Lung (tissue), 12 donors: Measurements from ENCODE around the gene ZSCAN16. TPM values are rescaled to one million over a fixed set of nuclear protein-coding genes. Genes with fewer than 3 reads are reported as not detected.

ENCODE experiments used
- ATAC-seq: fragments of 200-7000 bp; cut with Tn5 transposase; one replicate; pipeline ENCODE4 v1.9.1; 2020; ENCODE audit warnings: moderate number of reproducible peaks; ENCODE audit not compliant: insufficient read depth, low FRiP score
- DNase-seq, 3 donors: peaks; one replicate each; pipeline ENCODE4 v3.0.0-alpha.2; 2013 to 2017
- H3K27ac ChIP-seq, 2 donors: one replicate each; pipeline ENCODE4 v1.5.1; 2013; ENCODE audit warnings: mild to moderate bottlenecking in 2 of 2, moderate library complexity in 2 of 2, control low read depth in 1 of 2, inconsistent platforms in 1 of 2, low read depth in 1 of 2, low read length in 1 of 2
- H3K27me3 ChIP-seq, 3 donors: one replicate each; pipeline ENCODE4 v1.5.1; 2013; ENCODE audit warnings: low read length in 2 of 3; ENCODE audit not compliant: control insufficient read depth in 3 of 3, insufficient read depth in 3 of 3
- H3K36me3 ChIP-seq, 4 donors: one replicate each; pipeline ENCODE4 v1.5.1; 2013; ENCODE audit warnings: low read length in 4 of 4, mild to moderate bottlenecking in 1 of 4, moderate library complexity in 1 of 4; ENCODE audit not compliant: control insufficient read depth in 4 of 4, insufficient read depth in 4 of 4
- H3K4me1 ChIP-seq, 5 donors: one replicate each; pipeline ENCODE4 v1.5.1; 2013; ENCODE audit warnings: low read length in 5 of 5, mild to moderate bottlenecking in 2 of 5, moderate library complexity in 1 of 5; ENCODE audit not compliant: control insufficient read depth in 5 of 5, insufficient read depth in 5 of 5
- H3K4me3 ChIP-seq: one replicate; pipeline ENCODE4 v1.5.1; 2013; ENCODE audit warnings: mild to moderate bottlenecking, control low read depth, moderate library complexity
- H3K9ac ChIP-seq, 2 donors: one replicate each; pipeline ENCODE4 v1.5.1; 2013; ENCODE audit warnings: low read length in 2 of 2, control low read depth in 1 of 2; ENCODE audit not compliant: insufficient read depth in 1 of 2
- H3K9me3 ChIP-seq, 4 donors: one replicate each; pipeline ENCODE4 v1.5.1; 2013; ENCODE audit warnings: low read length in 3 of 4, mild to moderate bottlenecking in 1 of 4, moderate library complexity in 1 of 4; ENCODE audit not compliant: control insufficient read depth in 4 of 4, insufficient read depth in 3 of 4
- WGBS, 2 donors: extraction: QIAGEN DNeasy Blood & Tissue Kit; methylation state at CpG; one replicate each; pipeline ENCODE4 v1.1.7; 2013; 5-methylcytosine and 5-hydroxymethylcytosine counted together
- polyA plus RNA-seq, 2 donors: library from polyadenylated mRNA; stranded (reverse); fragments of 200-250 nt; gene quantifications; one replicate each; pipeline ENCODE4 v1.2.1, GENCODE V29; 2013
- total RNA-seq, 2 donors: library from RNA; depleted of rRNA in 1 of 2; stranded (reverse); fragments of >200 nt in 1 of 2; gene quantifications; one replicate each; pipeline ENCODE4 v1.2.1, GENCODE V29; 2014 to 2021
- TF ChIP-seq, protein P1 (sequence below): IDR thresholded peaks from 2 replicates; pipeline ENCODE4 v1.5.1; 2012; ENCODE audit warnings: mild to moderate bottlenecking; ENCODE audit errors: control extremely low read depth, extremely low read depth
- donor health status: control.
- donor health status: control.
- donor health status: Bipolar disorder and iron deficiency.
- donor health status: healthy.
- donor health status: DM: yes; HTN: yes; CAD: no.

ZSCAN16 gene
- total and polyA plus RNA-seq, 4 donors: 4.5 to 10.2 (median 6.1) TPM

DNA sequence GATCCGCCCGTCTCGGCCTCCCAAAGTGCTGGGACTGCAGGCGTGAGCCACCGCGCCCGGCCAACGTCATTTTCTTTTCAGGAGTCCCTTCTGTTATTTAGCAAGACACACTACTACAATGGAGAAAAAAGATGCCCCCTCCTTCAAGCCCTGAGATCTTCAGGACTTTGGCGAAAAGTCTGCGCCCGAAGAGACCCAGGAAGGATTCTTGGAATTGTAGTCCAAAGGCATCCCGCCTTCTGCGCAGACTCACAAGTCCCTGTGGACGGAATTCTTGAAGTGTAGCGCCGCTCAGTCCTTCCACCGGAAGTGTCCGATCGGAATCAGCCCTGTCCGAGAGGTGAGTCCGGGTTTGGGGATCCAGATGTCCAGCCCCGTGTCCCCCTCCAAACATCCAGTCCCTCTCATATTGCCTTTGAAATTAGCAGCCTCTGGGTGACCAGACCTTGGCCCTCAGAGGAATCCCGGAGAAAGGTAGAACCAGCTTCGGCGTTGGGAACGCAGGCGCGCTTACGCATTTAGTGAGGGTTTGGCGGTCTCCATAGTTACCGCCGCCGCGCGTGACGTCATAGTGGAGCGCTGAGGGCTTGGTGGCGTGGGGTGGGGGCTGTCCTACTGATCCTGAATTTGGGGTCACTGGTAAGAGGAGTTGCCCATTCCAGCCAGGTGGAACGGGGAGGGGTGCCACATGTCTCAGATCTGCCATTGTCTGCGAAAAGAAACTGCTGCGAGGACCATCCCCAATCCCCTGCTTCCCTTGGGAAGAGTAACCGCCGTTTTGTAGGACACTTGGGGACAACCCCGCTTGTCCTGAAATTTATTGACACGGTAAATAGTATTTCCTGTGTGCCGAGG is 43.6 kb upstream of the ZSCAN16 start:
- TF ChIP-seq, protein P1, sequence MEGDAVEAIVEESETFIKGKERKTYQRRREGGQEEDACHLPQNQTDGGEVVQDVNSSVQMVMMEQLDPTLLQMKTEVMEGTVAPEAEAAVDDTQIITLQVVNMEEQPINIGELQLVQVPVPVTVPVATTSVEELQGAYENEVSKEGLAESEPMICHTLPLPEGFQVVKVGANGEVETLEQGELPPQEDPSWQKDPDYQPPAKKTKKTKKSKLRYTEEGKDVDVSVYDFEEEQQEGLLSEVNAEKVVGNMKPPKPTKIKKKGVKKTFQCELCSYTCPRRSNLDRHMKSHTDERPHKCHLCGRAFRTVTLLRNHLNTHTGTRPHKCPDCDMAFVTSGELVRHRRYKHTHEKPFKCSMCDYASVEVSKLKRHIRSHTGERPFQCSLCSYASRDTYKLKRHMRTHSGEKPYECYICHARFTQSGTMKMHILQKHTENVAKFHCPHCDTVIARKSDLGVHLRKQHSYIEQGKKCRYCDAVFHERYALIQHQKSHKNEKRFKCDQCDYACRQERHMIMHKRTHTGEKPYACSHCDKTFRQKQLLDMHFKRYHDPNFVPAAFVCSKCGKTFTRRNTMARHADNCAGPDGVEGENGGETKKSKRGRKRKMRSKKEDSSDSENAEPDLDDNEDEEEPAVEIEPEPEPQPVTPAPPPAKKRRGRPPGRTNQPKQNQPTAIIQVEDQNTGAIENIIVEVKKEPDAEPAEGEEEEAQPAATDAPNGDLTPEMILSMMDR: no peak
- Histone ChIP-seq H3K27ac (peak overlapping the region; percentile 89 to 95), H3K9ac (peak overlapping the region; percentile 89 to 96), H3K27me3 (no peaks in the 10 kb centered on the region), H3K9me3 (no peaks in the 10 kb centered on the region), H3K36me3 (peaks cover 0 to 4% (median 0%) of the 10 kb centered on the region in 4 donors), H3K4me3 (peak overlapping the region; percentile 57), H3K4me1 (peaks cover 0 to 6% (median 0%) of the 10 kb centered on the region in 5 donors)
- ATAC-seq (peak; percentile 96), DNase-seq (peak; percentile 97 to 99 (median 99))
- 0 to 1% methylated on average over 46 of the region's 46 CpGs for WGBS, 2 donors

DNA sequence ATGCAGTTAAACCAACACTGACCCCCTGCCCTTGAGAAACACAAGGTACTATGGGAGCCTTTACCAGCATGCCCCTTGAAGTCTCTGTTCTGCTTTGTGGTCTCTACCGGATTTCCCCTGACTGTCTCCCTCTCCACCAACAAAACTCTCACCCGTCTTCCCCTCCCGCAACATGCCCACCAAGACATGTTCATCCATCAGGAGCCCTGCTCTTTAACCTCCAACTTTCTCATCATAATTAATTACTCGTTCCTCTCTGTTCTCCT is 43.0 kb upstream of the ZSCAN16 start:
- peak overlapping the region; percentile 89 to 95 for H3K27ac ChIP-seq
- peak overlapping the region; percentile 89 to 96 for H3K9ac ChIP-seq
- peaks cover 0 to 4% (median 1%) of the 10 kb centered on the region in 4 donors for H3K36me3 ChIP-seq
- H3K9me3 ChIP-seq: no peaks in the 10 kb centered on the region
- DNase-seq: no peak
- 8 to 9% methylated on average over 4 of the region's 4 CpGs for whole genome bisulfite sequencing, 2 donors
- peaks cover 0 to 6% (median 0%) of the 10 kb centered on the region in 5 donors for H3K4me1 ChIP-seq
- no peak for ATAC-seq
- H3K4me3 ChIP-seq: peak overlapping the region; percentile 57
- H3K27me3 ChIP-seq: no peaks in the 10 kb centered on the region
- TF ChIP-seq, protein P1: no peak

DNA sequence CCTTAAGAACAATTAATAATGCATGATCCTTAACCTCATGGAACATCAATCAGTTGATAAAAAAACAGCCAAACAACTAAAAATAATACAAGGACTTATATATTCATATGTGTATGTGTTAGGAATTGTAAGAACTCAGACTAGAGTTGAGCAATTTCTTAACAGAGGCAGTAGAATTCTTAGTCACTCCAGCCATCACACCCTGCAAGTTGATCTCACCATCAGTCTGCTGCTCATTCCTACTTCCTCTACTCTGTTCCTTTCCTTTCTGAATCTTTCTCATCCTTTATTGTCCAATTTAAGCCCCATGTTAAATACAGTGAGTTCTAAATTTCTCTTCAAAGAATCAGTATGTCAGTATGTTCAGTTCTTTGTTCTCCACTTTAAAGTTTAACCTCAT is 41.5 kb upstream of the ZSCAN16 start:
- H3K27me3 ChIP-seq: no peaks in the 10 kb centered on the region
- no peak overlapping the region for H3K27ac ChIP-seq
- H3K9me3 ChIP-seq: no peaks in the 10 kb centered on the region
- no peak overlapping the region for H3K4me3 ChIP-seq
- DNase-seq (no peak), ATAC-seq (no peak)
- H3K4me1 ChIP-seq: peaks cover 0 to 6% (median 0%) of the 10 kb centered on the region in 5 donors
- peaks cover 0 to 4% (median 1%) of the 10 kb centered on the region in 4 donors for H3K36me3 ChIP-seq
- H3K9ac ChIP-seq: no peak overlapping the region
- TF ChIP-seq, protein P1: no peak
